Measurements from ENCODE around the gene TIAM1.

TIAM1 gene

GRCh38 chr21:31366825-31367224 is 22.8 kb upstream of the TIAM1 start:
- no peaks in the 10 kb centered on the region for H3K9me3 ChIP-seq (ENCODE audit: insufficient read depth, low read length, severe bottlenecking)
- H3K4me3 ChIP-seq (ENCODE audit: low read depth in 1 of 2, low read length in 2 of 2): no peak overlapping the region
- no peak for ATAC-seq (ENCODE audit: insufficient read depth, low read depth)
- no peak for DNase-seq
- H3K36me3 ChIP-seq (ENCODE audit: insufficient read depth, low read length): no peaks in the 10 kb centered on the region
- H2AFZ ChIP-seq (ENCODE audit: low read depth, low read length): no peak overlapping the region
- TF ChIP-seq CTCF (IDR thresholded peaks at IDR 0.05; ENCODE audit: borderline replicate concordance, extremely low read depth, low read length, poor library complexity, severe bottlenecking): no peak
- no peak for TF ChIP-seq EZH2 (IDR thresholded peaks at IDR 0.05; ENCODE audit: borderline replicate concordance, low read depth, low read length, severe bottlenecking)
- H3K27me3 ChIP-seq (ENCODE audit: insufficient read depth, low read length, poor library complexity): no peaks in the 10 kb centered on the region
- H3K9ac ChIP-seq (ENCODE audit: low read depth, low read length): no peak overlapping the region
- no peak overlapping the region for H3K4me2 ChIP-seq (ENCODE audit: insufficient read depth, low read length)
- H3K27ac ChIP-seq (ENCODE audit: low read length): no peak overlapping the region
- H3K79me2 ChIP-seq (ENCODE audit: insufficient read depth, low read length): peaks cover 2% of the 10 kb centered on the region; the same call in 1 of the 2 replicates
- H4K20me1 ChIP-seq (ENCODE audit: insufficient read depth, low read length): peaks cover 13% of the 10 kb centered on the region; the same call in 1 of the 2 replicates
- peaks cover 51% of the 10 kb centered on the region for H3K4me1 ChIP-seq (ENCODE audit: insufficient read depth, low read length)

- Histone ChIP-seq H3K4me3 (ENCODE audit: low read depth in 1 of 2, low read length in 2 of 2) (peak overlapping the region in 1 of 2 experiments; percentile 32; a peak in 2 of 4 replicates), H3K4me2 (ENCODE audit: insufficient read depth, low read length) (peak overlapping the region; percentile 56), H3K27ac (ENCODE audit: low read length) (peak overlapping the region; percentile 83), H3K27me3 (ENCODE audit: insufficient read depth, low read length, poor library complexity) (no peaks in the 10 kb centered on the region), H3K36me3 (ENCODE audit: insufficient read depth, low read length) (no peaks in the 10 kb centered on the region), H3K79me2 (ENCODE audit: insufficient read depth, low read length) (peaks cover 2% of the 10 kb centered on the region; the same call in 1 of the 2 replicates), H3K9me3 (ENCODE audit: insufficient read depth, low read length, severe bottlenecking) (no peaks in the 10 kb centered on the region), H3K9ac (ENCODE audit: low read depth, low read length) (peak overlapping the region; percentile 28), H4K20me1 (ENCODE audit: insufficient read depth, low read length) (peaks cover 13% of the 10 kb centered on the region; the same call in 1 of the 2 replicates), H3K4me1 (ENCODE audit: insufficient read depth, low read length) (peaks cover 51% of the 10 kb centered on the region), H2AFZ (ENCODE audit: low read depth, low read length) (no peak overlapping the region)
- ATAC-seq (ENCODE audit: insufficient read depth, low read depth) (peak; percentile 65), DNase-seq (peak; percentile 54)
- no peak for TF ChIP-seq EZH2 (IDR thresholded peaks at IDR 0.05; ENCODE audit: borderline replicate concordance, low read depth, low read length, severe bottlenecking)
- TF ChIP-seq CTCF (IDR thresholded peaks at IDR 0.05; ENCODE audit: borderline replicate concordance, extremely low read depth, low read length, poor library complexity, severe bottlenecking): no peak
Measured at GRCh38 chr21:31364253-31364945, 20.3 kb upstream of the TIAM1 start.

- H3K9ac ChIP-seq (ENCODE audit: low read depth, low read length): peak overlapping the region; percentile 31
Measured at GRCh38 chr21:31363720-31364119, 19.7 kb upstream of the TIAM1 start.

More at GRCh38 chr21:31363720-31364119, 19.7 kb upstream of the TIAM1 start:
- no peak overlapping the region for H2AFZ ChIP-seq (ENCODE audit: low read depth, low read length)
- TF ChIP-seq EZH2 (IDR thresholded peaks at IDR 0.05; ENCODE audit: borderline replicate concordance, low read depth, low read length, severe bottlenecking): no peak
- no peak for TF ChIP-seq CTCF (IDR thresholded peaks at IDR 0.05; ENCODE audit: borderline replicate concordance, extremely low read depth, low read length, poor library complexity, severe bottlenecking)
- peak overlapping the region; percentile 83 for H3K27ac ChIP-seq (ENCODE audit: low read length)
- peak overlapping the region; percentile 56 for H3K4me2 ChIP-seq (ENCODE audit: insufficient read depth, low read length)
- no peaks in the 10 kb centered on the region for H3K9me3 ChIP-seq (ENCODE audit: insufficient read depth, low read length, severe bottlenecking)
- DNase-seq (peak; percentile 79), ATAC-seq (ENCODE audit: insufficient read depth, low read depth) (peak; percentile 87)
- H3K27me3 ChIP-seq (ENCODE audit: insufficient read depth, low read length, poor library complexity): no peaks in the 10 kb centered on the region
- H3K79me2 ChIP-seq (ENCODE audit: insufficient read depth, low read length): peaks cover 2% of the 10 kb centered on the region; the same call in 1 of the 2 replicates
- peaks cover 13% of the 10 kb centered on the region; the same call in 1 of the 2 replicates for H4K20me1 ChIP-seq (ENCODE audit: insufficient read depth, low read length)
- H3K36me3 ChIP-seq (ENCODE audit: insufficient read depth, low read length): no peaks in the 10 kb centered on the region
- H3K4me1 ChIP-seq (ENCODE audit: insufficient read depth, low read length): peaks cover 51% of the 10 kb centered on the region
- H3K4me3 ChIP-seq (ENCODE audit: low read depth in 1 of 2, low read length in 2 of 2): peak overlapping the region in 1 of 2 experiments; percentile 32; a peak in 1 of 4 replicates

Measured in DND-41 (cell line).